NCI-H146 (cell line): ENCODE measurements around the gene THOC6.
"Not testable (repeated sequence)": the region's sequence is repeated elsewhere in the genome, so short reads cannot be mapped to it uniquely, and the experiment has no call there.

Source experiments
- DNase-seq: peaks from one replicate; lab custom pipeline; 2025; lab: John Stamatoyannopoulos, UW

THOC6 gene

DNA sequence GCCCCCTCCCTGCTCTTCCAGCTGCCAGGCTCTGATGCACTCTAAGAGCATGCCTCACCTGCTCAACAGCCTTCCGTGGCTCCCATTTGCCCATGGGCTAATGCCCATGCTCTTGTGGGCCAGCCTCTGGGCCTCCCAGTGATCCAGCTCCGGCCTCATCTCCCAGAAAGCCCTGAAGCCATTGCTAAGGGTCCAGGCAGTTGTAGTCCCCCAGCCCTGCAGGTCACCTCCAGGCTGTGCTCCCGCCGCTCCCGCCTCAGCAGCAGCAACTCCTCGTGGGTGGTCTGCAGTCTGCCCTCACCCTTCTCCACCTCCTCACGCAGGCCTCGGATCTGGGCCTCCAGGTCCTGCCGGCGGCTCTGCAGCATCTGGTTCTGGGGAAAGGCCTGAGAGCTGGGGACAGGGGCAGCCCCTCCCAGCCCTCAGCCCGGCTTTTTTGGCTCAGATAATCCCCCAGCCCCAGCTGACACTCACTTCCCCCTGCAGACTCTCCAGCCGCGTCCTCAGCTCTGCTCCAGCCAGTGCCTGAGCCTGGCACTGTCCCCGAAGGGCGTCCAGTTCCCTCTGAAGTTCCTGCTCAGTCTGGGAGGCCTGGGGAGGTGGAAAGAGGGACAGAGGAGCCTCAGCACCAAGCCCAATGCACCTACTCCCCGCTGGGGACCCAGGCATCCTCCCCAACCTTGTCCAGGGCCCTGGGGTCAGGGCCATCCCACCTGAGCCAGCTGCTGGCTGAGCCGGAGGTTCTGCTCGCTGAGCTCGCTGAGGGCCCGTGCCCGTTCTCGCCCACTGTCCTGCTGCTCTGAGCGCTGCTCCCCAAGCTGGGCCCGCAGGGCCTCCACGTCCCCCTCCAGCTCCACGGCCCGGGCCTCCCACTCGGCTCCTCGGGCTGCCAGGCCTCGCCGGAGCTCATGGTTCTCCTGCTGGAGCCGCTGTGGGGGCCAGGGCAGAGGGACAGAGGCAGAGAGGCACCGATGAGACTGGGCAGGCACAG, 6.7 kb downstream of the THOC6 start:
- no peak for DNase-seq

DNA sequence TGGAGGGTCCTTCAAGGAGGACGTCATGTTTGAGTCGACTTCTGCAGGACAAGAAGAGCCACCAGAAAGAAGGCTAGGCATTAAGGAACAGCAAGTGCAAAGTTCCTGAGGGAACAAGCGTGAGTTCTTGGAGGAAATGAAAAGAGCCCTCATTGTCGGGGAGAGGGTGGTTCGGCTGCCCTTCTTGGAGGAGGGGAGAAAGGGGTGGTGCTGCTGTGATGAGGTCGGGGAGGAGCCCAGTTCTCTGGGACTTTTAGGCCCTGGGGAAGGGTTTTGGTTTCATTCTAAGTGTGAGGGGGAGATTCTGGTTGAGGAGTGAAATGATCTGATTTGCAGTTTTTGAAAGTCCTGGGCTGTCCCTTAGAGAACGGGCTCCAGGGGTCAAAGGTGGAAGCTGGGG, 8.8 kb downstream of the THOC6 start:
- DNase-seq = no peak

DNA sequence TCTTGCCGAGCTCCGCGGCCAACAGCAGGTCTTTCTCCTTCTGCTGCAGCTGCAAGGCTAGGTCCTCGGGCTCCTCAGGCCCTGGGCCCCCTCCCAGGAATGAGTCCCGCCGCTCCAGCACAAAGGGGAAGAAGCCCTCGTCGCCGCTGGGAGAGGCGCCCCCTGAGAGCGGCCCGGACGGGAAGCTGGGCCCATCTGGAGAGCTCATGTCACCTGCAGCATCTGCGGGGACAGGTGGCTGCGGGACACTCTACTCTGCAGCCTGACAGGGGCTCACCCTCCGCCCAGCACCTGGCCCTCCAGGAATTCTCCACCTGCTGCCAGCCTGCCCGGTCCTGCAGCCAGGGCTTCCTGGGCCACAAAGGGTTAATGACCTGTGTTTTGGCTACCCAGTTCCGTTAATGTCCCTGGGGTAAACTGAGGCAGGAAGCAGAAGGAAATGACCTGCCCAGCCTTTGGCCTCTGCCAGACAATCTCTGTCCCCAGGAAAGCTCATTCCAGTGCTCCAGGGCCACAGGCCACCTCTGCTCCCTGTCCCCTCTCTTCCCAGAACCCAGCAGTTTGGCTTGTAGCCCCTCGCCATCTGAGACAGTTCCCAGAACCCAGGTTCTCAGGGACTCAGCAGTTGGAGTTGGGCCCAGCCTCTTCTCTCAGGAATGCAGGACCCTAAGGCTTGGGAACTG, 11.6 kb downstream of the THOC6 start:
- DNase-seq = no peak

- DNase-seq = peak; percentile 53
These were observed 12.3 kb downstream of the THOC6 start for GRCh38 chr16:3035972-3036725.

- DNase-seq = peak; percentile 85
These were observed 13.0 kb downstream of the THOC6 start, which contains the start of gene BICDL2 for GRCh38 chr16:3036726-3037315. Gene BICDL2, minus strand, starts transcription at chr16:3036944. Its CDS starts 1,448 bp downstream, at chr16:3035496.

- peak; percentile 62 for DNase-seq
These were observed 14.4 kb downstream of the THOC6 start for GRCh38 chr16:3038256-3038655.

GRCh38 chr16:3038896-3039295, 15.1 kb downstream of the THOC6 start:
- DNase-seq = no peak

DNA sequence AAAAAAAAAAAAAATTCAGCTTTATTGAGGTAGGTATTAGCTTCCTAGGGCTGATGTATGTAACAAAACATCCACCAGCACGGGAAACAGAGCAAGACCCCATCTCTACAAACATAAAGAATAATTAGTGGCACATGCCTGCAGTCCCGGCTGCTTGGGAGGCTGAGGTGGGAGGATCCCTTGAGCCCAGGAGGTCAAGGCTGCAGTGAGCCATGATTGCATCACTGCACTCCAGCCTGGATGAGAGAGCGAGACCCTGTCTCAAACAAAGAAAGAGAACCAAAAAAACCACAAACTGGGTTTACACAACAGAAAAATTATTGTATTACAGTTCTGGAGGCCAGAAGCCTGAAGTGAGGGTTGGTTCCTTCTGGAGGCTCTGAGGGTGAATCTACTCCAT, 18.5 kb downstream of the THOC6 start:
- no peak for DNase-seq

DNA sequence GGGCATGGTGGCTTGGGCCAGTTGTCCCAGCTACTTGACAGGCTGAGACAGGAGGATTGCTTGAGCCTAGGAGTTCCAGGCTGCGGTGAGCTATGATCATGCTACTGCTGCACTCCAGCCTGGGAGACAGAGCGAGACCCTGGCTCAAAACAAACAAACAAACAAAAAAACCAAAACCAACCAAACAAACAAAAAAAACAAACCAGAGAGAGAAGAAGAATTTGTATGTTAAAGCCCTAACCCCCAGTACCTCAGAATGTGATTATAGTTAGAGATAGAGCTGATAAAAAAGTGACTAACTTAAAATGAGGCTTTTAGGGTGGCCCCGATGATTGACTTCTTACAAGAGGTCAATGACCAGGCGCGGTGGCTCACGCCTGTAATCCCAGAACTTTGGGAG, 20.9 kb downstream of the THOC6 start:
- no peak for DNase-seq

DNA sequence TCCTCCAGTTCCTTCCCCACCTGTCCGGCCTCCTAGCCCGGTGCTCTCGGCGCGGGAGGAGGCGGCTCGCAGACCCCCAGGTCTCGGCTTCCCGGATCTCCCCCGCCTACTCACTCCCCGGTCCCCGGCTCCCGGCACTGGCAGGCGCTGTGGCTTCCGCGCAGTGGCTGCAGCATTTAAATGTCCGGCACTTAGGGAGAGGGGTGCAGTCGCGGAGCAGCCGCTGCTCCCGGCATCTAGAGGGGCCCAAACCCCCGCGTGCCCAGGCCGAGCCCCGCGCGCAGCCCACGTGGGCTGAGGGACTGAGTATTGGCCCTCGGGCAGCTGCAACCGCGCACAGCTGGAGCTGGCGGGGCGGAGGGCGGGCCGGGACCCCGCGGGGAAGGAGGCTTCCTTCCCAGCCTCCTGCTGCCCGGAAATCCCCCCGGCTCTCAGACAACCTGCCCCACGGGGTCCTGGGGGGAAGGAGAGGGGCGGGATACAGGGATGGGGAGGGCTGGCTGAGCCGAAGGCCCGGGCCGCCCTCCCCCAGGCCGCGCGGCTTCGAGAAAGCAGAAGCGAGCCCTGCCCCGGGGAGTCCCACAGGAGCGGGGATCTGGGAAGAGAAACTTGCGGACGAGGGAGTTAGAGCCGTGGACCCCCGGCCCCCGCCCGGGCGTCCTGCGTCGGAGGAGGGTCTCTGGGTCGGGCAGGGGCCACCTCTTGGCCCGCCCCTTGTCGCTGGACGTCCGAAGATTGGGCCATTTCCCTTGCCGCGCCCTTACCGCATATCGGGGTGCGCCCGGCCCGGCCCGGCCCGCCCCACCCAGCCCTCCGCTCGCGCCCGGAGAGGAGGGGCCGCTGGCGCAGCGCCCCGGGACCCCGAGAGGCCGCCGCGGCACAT, 22.2 kb downstream of the THOC6 start, which contains the start of gene MMP25:
Gene MMP25 (plus strand): TSS at position 804 of the 883 bp plus-strand sequence. CDS start 357 bp downstream, outside the sequence.
- DNase-seq = peak; percentile 41

- DNase-seq = no peak
These were observed 23.0 kb downstream of the THOC6 start for GRCh38 chr16:3046641-3047386.

GRCh38 chr16:3047387-3047720, 23.5 kb downstream of the THOC6 start:
- DNase-seq = no peak

DNA sequence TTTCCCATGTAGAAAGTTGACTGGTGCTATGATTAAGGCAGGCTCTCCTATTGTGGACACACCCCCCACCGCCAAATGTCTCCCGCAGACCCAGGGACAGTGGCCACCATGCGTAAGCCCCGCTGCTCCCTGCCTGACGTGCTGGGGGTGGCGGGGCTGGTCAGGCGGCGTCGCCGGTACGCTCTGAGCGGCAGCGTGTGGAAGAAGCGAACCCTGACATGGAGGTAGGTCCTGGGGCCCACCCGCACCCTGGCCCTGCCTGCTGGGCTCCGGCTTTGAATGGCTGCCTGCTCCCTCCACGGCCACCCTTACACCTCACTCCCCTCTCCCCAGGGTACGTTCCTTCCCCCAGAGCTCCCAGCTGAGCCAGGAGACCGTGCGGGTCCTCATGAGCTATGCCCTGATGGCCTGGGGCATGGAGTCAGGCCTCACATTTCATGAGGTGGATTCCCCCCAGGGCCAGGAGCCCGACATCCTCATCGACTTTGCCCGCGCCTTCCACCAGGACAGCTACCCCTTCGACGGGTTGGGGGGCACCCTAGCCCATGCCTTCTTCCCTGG, 26.2 kb downstream of the THOC6 start:
- DNase-seq = no peak

DNA sequence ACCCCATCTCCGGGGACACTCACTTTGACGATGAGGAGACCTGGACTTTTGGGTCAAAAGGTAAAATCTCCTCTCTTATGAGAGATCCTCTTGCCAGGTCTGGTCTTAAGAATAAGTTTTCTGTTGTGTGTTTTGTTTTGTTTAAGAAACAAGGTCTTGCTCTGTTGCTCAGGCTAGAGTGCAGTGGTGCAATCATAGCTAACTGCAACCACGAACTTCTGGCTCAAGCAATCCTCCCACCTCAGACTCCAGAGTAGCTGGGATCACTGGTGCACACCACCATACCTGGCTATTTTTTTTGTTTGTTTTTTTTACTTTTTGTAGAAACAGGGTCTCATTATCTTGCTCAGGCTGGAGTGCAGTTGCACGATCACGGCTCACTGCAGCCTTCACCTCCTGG, 26.7 kb downstream of the THOC6 start:
- DNase-seq = no peak

DNA sequence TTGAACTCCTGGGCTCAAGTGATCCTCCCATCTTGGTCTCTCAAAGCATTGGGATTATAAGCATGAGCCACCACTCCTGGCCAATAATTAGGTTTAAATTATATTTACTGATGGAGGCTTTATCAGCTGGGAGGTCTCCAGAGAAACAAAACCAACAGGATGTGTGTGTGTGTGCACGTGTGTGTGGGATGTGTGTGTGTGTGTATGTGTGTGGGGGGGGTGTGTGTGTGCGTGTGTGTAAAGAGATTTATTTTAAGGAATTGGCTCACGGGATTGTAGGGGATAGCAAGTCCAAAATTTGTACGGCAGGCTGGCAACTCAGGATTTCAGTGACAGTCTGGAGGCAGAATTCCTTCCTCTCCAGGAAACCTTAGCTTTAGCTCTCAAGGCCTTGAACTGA, 27.2 kb downstream of the THOC6 start:
- DNase-seq = peak; percentile 64

GRCh38 chr16:3051494-3051893, 27.7 kb downstream of the THOC6 start:
- DNase-seq = no peak

- DNase-seq = not testable (repeated sequence)
These were observed 28.9 kb downstream of the THOC6 start for GRCh38 chr16:3052571-3053329.

DNA sequence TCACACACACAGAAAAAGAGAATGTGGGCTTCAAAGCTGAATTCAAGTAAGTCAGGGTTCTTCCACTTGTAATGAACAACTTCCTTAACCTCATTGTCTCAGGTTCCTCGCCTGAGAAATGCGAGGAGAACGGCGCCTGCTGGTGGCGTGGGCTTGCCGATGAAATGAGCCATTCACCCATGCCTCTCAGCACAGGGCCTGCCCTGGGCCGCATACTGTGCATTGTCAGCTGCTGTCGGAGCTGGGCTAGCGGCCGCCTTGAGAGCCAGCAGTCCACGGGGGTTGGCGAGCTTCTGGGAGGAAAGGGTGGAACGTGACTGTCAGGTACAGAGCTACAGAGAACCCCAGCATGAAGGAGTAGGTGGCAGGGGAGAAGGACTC, 29.5 kb downstream of the THOC6 start:
- not testable (repeated sequence) for DNase-seq
